PFSK-1 (cell line): ENCODE results near the gene ZNF777.

Experiments
- FOXP2 ChIP-seq: optimal IDR thresholded peaks from 2 replicates; pipeline ENCODE3; 2011; ENCODE audit warnings: borderline replicate concordance, control low read depth, inconsistent platforms; ENCODE audit not compliant: insufficient read depth; ENCODE audit errors: extremely low read length, extremely low read depth
- POLR2AphosphoS5 ChIP-seq: IDR thresholded peaks from 2 replicates; pipeline ENCODE4 v1.6.1; 2012; ENCODE audit warnings: low read depth, mild to moderate bottlenecking, control low read depth, low read length, moderate library complexity
- SIN3A ChIP-seq: IDR thresholded peaks from 2 replicates; pipeline ENCODE4 v1.6.1; 2012; ENCODE audit warnings: mild to moderate bottlenecking, low read length, moderate library complexity, borderline replicate concordance; ENCODE audit not compliant: insufficient read depth
- TAF1 ChIP-seq: IDR thresholded peaks from 2 replicates; pipeline ENCODE4 v1.6.1; 2012; ENCODE audit warnings: low read length, control low read depth, borderline replicate concordance; ENCODE audit not compliant: insufficient read depth
- TF ChIP-seq, protein P1 (sequence below), 2 experiments: IDR thresholded peaks; 2 replicates each; pipeline versions ENCODE4 v1.6.1 to v1.8.0; 2011 to 2012; ENCODE audit warnings: low read depth in 2 of 2, low read length in 2 of 2, control low read depth in 1 of 2, inconsistent platforms in 1 of 2, mild to moderate bottlenecking in 1 of 2, moderate library complexity in 1 of 2; ENCODE audit not compliant: insufficient read depth in 1 of 2

ZNF777 gene

DNA sequence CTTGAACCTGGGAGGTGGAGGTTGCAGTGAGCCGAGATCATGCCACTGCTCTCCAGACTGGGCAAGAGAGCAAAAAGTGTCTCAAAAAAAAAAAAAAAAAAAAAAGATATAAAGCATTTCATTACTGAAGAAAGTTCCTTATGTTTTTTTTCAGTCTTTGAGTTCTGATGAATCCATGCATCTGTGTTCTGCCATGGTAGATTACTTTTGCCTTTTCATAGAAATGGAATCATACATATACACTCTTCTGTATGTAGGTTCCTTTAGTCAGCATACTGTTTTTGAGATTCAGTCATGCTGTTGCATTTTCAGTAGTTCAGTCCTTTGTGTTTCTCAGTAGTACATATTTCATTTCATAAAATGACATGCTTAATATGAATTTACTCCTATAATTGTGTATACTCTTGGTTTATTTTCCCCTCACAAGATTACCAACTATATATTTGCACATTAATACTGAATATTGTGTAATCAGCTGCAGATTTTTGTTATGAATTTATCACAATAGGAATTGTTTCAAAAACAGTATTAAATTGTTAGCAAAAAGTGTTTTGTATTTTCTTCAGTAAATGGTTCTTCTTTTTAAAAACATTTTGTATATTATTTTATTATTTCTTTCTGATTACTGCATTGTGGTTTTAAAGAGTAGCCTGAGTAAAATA, 2.8 kb upstream of the ZNF777 start:
- TF ChIP-seq SIN3A (no peak), TAF1 (no peak), POLR2AphosphoS5 (no peak), FOXP2 (no peak)
- TF ChIP-seq, protein P1, sequence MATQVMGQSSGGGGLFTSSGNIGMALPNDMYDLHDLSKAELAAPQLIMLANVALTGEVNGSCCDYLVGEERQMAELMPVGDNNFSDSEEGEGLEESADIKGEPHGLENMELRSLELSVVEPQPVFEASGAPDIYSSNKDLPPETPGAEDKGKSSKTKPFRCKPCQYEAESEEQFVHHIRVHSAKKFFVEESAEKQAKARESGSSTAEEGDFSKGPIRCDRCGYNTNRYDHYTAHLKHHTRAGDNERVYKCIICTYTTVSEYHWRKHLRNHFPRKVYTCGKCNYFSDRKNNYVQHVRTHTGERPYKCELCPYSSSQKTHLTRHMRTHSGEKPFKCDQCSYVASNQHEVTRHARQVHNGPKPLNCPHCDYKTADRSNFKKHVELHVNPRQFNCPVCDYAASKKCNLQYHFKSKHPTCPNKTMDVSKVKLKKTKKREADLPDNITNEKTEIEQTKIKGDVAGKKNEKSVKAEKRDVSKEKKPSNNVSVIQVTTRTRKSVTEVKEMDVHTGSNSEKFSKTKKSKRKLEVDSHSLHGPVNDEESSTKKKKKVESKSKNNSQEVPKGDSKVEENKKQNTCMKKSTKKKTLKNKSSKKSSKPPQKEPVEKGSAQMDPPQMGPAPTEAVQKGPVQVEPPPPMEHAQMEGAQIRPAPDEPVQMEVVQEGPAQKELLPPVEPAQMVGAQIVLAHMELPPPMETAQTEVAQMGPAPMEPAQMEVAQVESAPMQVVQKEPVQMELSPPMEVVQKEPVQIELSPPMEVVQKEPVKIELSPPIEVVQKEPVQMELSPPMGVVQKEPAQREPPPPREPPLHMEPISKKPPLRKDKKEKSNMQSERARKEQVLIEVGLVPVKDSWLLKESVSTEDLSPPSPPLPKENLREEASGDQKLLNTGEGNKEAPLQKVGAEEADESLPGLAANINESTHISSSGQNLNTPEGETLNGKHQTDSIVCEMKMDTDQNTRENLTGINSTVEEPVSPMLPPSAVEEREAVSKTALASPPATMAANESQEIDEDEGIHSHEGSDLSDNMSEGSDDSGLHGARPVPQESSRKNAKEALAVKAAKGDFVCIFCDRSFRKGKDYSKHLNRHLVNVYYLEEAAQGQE (IDR thresholded peaks at IDR 0.05; ENCODE audit: insufficient read depth in 1 of 2, low read depth in 2 of 2, low read length in 2 of 2) = no peak

DNA sequence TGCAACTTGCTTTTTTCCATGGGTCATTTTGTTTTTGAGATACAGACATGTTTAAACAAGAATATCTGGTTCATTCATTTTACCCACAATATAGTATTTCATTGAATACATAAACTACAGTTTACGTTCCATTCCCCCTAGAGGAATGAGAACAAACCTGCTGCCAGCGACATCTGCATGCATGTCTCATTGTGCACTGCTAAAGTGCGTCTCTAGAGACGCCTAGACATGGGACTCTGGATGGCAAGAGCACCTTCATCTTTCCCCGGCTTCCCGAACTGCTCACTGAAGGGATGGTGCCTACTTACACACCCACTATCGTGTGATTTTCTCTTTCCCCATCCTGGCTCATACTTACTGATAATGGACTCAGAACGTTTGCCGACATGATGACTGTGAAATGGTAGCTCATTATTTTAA, 1.2 kb upstream of the ZNF777 start:
- TF ChIP-seq TAF1 (no peak), SIN3A (no peak), FOXP2 (no peak)
- TF ChIP-seq, protein P1 (IDR thresholded peaks at IDR 0.05; ENCODE audit: insufficient read depth in 1 of 2, low read depth in 2 of 2, low read length in 2 of 2) = no peak

DNA sequence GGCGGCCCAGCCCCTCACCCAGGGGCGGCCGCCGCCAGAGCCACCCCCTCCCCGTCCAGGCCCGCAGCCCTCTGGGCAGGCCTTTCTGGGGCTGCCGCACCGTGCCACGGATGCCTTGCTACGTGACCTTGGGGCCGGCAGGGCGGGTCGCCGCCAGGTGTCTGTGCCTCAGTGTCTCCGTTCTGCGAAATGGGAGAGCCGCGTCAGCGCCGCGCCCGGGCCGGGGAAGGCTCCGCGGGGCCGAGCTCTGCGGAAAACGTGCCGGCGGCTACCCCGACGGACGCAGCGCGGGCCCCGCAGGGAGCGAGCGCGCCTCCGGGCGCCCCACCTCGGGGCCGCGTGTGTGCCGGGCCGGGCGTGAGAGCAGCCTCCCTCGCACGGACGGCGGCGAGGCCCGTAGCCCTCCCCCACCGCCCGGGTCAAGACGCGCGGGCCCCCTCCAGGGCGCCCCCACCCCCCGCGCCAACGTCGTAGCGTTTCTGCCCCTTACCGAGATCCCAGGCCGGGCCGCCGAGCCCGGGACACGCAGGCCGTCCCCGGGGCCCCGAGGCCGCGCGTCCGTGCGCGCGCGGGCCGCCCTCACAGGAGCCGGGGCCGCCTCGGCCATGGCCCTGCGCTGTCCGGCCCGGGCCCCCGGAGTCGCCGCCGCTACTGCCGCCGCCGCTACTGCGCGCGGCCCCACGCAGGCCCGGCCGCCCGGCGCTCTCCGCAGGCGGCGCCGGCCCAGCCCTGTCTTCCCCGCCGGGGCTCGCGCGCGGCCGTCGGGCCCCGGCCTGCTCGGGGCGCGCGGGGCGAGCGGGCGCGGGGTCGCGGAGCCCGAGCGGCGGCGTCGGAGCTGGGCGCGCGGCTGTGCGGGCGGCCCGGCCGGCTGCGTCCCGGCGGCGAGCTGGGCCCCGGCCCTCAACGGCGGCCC, 1.1 kb downstream of the ZNF777 start:
- TF ChIP-seq, protein P1 (IDR thresholded peaks at IDR 0.05; ENCODE audit: insufficient read depth in 1 of 2, low read depth in 2 of 2, low read length in 2 of 2) = no peak
- TF ChIP-seq SIN3A (no peak), POLR2AphosphoS5 (no peak), FOXP2 (no peak), TAF1 (no peak)

DNA sequence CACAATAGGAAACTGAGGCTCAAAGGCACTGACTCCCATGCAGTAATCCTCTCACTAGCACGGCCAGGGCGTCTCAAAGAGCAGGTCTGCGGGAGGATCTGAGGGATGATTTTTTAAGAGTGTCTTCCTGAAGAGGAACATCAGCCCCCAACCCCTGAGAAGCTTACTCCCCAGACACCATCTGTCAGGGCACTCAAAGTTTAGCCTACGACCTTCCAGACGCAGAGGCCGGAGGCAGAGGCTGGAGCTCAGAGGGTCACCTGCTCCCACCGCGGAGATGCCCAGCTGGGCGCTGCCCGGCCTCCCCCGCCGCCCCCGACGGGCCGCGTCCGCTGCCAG, 1.7 kb downstream of the ZNF777 start:
- no peak for TF ChIP-seq TAF1
- TF ChIP-seq FOXP2 = no peak
- TF ChIP-seq, protein P1 (IDR thresholded peaks at IDR 0.05; ENCODE audit: insufficient read depth in 1 of 2, low read depth in 2 of 2, low read length in 2 of 2) = no peak
- TF ChIP-seq SIN3A = no peak
- TF ChIP-seq POLR2AphosphoS5 = no peak
